Measurements from ENCODE around the gene SMS. TPM values are rescaled to one million over a fixed set of nuclear protein-coding genes. Genes with fewer than 3 reads are reported as not detected.

The SMS gene
- total and polyA plus RNA-seq, 2 experiments from 2014 or later, result 185 to 274 TPM

GRCh38 chrX:22004866-22005265, 64.4 kb downstream of the SMS start:
- no peak for ATAC-seq
- TF ChIP-seq CTCF (conservative IDR thresholded peaks at IDR 0.05; ENCODE audit: low read depth in 2 of 2) (no peak), ZNF114 (CRISPR knock-in tag; IDR thresholded peaks at IDR 0.05) (no peak), POLR2AphosphoS5 (IDR thresholded peaks at IDR 0.05; ENCODE audit: low read depth) (no peak)

GRCh38 chrX:22012051-22012450, 71.5 kb downstream of the SMS start:
- Histone ChIP-seq H3K27me3 (ENCODE audit: insufficient read depth) (no peaks in the 10 kb centered on the region), H3K9me2 (ENCODE audit: insufficient read depth) (no peaks in the 10 kb centered on the region), H3K27ac (ENCODE audit: low read depth) (no peak overlapping the region), H4K20me1 (replicated peaks; ENCODE audit: insufficient read depth) (no peaks in the 10 kb centered on the region), H3K36me3 (ENCODE audit: insufficient read depth) (no peaks in the 10 kb centered on the region), H3F3A (replicated peaks; ENCODE audit: low read depth) (no peaks in the 10 kb centered on the region), H3K4me1 (ENCODE audit: insufficient read depth) (no peaks in the 10 kb centered on the region), H3K4me2 (no peak overlapping the region), H3K4me3 (no peak overlapping the region), H3K79me2 (replicated peaks; ENCODE audit: insufficient read depth) (no peaks in the 10 kb centered on the region), H2AFZ (no peak overlapping the region)
- DNase-seq (ENCODE audit: low spot score), result no peak
- no peak overlapping the region for H3K4me3 Mint-ChIP-seq
- H3K9me3 Mint-ChIP-seq, result peaks cover 7% of the 10 kb centered on the region; the same call in 2 of the 3 replicates
- ATAC-seq, result no peak
- H3K27me3 Mint-ChIP-seq (ENCODE audit: insufficient read depth, low read depth, poor library complexity), result peaks cover 2% of the 10 kb centered on the region
- H3K4me1 Mint-ChIP-seq, result no peaks in the 10 kb centered on the region
- H3K27ac Mint-ChIP-seq, result no peak overlapping the region
- peaks cover 8% of the 10 kb centered on the region for H3K36me3 Mint-ChIP-seq (ENCODE audit: low read depth)
- TF ChIP-seq NANOG (IDR thresholded peaks at IDR 0.05; ENCODE audit: borderline replicate concordance), result no peak
- TF ChIP-seq ZNF331 (CRISPR knock-in tag; IDR thresholded peaks at IDR 0.05; ENCODE audit: low read depth), result no peak
- no peak for TF ChIP-seq POLR2AphosphoS5 (IDR thresholded peaks at IDR 0.05; ENCODE audit: low read depth)
- no peak for TF ChIP-seq CREB1 (CRISPR knock-in tag; IDR thresholded peaks at IDR 0.05; ENCODE audit: low read depth)
- no peak for TF ChIP-seq ETS1 (IDR thresholded peaks at IDR 0.05)
- TF ChIP-seq ZNF462 (CRISPR knock-in tag; IDR thresholded peaks at IDR 0.05), result no peak
- no peak for TF ChIP-seq EZH2 (IDR thresholded peaks at IDR 0.05; ENCODE audit: low read depth, unreplicated experiment)
- no peak for TF ChIP-seq EZH2phosphoT487 (IDR thresholded peaks at IDR 0.05; ENCODE audit: unreplicated experiment)
- TF ChIP-seq CTCF (conservative IDR thresholded peaks at IDR 0.05; ENCODE audit: low read depth in 2 of 2), result no peak
- TF ChIP-seq JUNB (IDR thresholded peaks at IDR 0.05; ENCODE audit: unreplicated experiment), result no peak

More at GRCh38 chrX:22004866-22005265, 64.4 kb downstream of the SMS start:
- no peak overlapping the region for H3K27ac ChIP-seq (ENCODE audit: low read depth)
- H3K9me2 ChIP-seq (ENCODE audit: insufficient read depth), result no peaks in the 10 kb centered on the region
- Mint-ChIP-seq H3K27ac (no peak overlapping the region), H3K27me3 (ENCODE audit: insufficient read depth, low read depth, poor library complexity) (peaks cover 2% of the 10 kb centered on the region), H3K36me3 (ENCODE audit: low read depth) (peaks cover 24% of the 10 kb centered on the region), H3K4me3 (no peak overlapping the region), H3K9me3 (peaks cover 2% of the 10 kb centered on the region; the same call in 2 of the 3 replicates), H3K4me1 (peaks cover 10% of the 10 kb centered on the region; the same call in 2 of the 3 replicates)
- H3K27me3 ChIP-seq (ENCODE audit: insufficient read depth), result no peaks in the 10 kb centered on the region
- H3K4me2 ChIP-seq, result no peak overlapping the region
- no peaks in the 10 kb centered on the region for H3K4me1 ChIP-seq (ENCODE audit: insufficient read depth)
- DNase-seq (ENCODE audit: low spot score), result no peak
- no peaks in the 10 kb centered on the region for H3K79me2 ChIP-seq (replicated peaks; ENCODE audit: insufficient read depth)
- no peaks in the 10 kb centered on the region for H4K20me1 ChIP-seq (replicated peaks; ENCODE audit: insufficient read depth)
- H3F3A ChIP-seq (replicated peaks; ENCODE audit: low read depth), result no peaks in the 10 kb centered on the region
- no peaks in the 10 kb centered on the region for H3K36me3 ChIP-seq (ENCODE audit: insufficient read depth)
- no peak overlapping the region for H3K4me3 ChIP-seq
- no peak overlapping the region for H2AFZ ChIP-seq
